CD1c-positive myeloid dendritic cell (primary cell): ENCODE data around the gene EMD.
"Not testable (repeated sequence)": the region's sequence is repeated elsewhere in the genome, so short reads cannot be mapped to it uniquely, and the experiment has no call there.

ENCODE experiments used
- DNase-seq: peaks from one replicate; pipeline ENCODE4 v3.0.0-alpha.2; 2016; ENCODE audit errors: extremely low spot score

The EMD gene

GRCh38 chrX:154396363-154396762 lies 17.3 kb downstream of the EMD start:
- DNase-seq = not testable (repeated sequence)

- peak; percentile 64 for DNase-seq
Observed at GRCh38 chrX:154396973-154397887, 18.1 kb downstream of the EMD start.

- peak; percentile 95 for DNase-seq
Observed at GRCh38 chrX:154397888-154398667, 19.0 kb downstream of the EMD start, which contains the start of gene RPL10. Gene RPL10 (plus strand): TSS chrX:154398377. CDS start chrX:154398520, 143 bp downstream.

GRCh38 chrX:154398668-154399526 lies 19.8 kb downstream of the EMD start:
- DNase-seq = peak; percentile 85

- no peak for DNase-seq
Observed at GRCh38 chrX:154399527-154400368, 20.7 kb downstream of the EMD start.

- DNase-seq = not testable (repeated sequence)
Observed at GRCh38 chrX:154400369-154400817, 21.3 kb downstream of the EMD start.

GRCh38 chrX:154401045-154401799 lies 22.1 kb downstream of the EMD start:
- peak; percentile 6 for DNase-seq

- DNase-seq = no peak
Observed at GRCh38 chrX:154401918-154402621, 23.0 kb downstream of the EMD start.

- DNase-seq = no peak
Observed at GRCh38 chrX:154402622-154403127, 23.6 kb downstream of the EMD start.

- DNase-seq = no peak
Observed at GRCh38 chrX:154403192-154403591, 24.1 kb downstream of the EMD start.

- DNase-seq = no peak
Observed at GRCh38 chrX:154403858-154404257, 24.8 kb downstream of the EMD start.

- no peak for DNase-seq
Observed at GRCh38 chrX:154404625-154405192, 25.6 kb downstream of the EMD start.

- DNase-seq = no peak
Observed at GRCh38 chrX:154408659-154409221, 29.6 kb downstream of the EMD start.

- peak; percentile 87 for DNase-seq
Observed at GRCh38 chrX:154409222-154409871, 30.3 kb downstream of the EMD start, which contains the start of gene DNASE1L1. Gene DNASE1L1 (minus strand): TSS chrX:154409254. CDS start chrX:154405568, 3,686 bp downstream.

GRCh38 chrX:154411981-154412340 lies 32.9 kb downstream of the EMD start:
- peak; percentile 47 for DNase-seq

GRCh38 chrX:154412468-154412867 lies 33.4 kb downstream of the EMD start:
- no peak for DNase-seq

GRCh38 chrX:154413142-154413541 lies 34.0 kb downstream of the EMD start:
- no peak for DNase-seq

GRCh38 chrX:154417157-154417556 lies 38.1 kb downstream of the EMD start:
- no peak for DNase-seq
